Tibial artery (tissue), 4 donors: ENCODE data around the gene MCC.

ENCODE experiments used
- DNase-seq, 2 donors: peaks; one replicate each; pipeline ENCODE4 v3.0.0-alpha.2; 2019
- H3K27ac ChIP-seq, 2 donors: fragments of 200-600 bp; sonication (generic) in 1 of 2; 1 replicate in 1 of 2; 2 replicates in 1 of 2; pipeline ENCODE4 v1.5.1; 2018 to 2019; ENCODE audit warnings: mild to moderate bottlenecking in 1 of 2
- H3K27me3 ChIP-seq, 2 donors: fragments of 200-600 bp; sonication (generic) in 1 of 2; one replicate each; pipeline versions ENCODE4 v1.5.1 to v1.6.0; 2016 to 2019
- H3K36me3 ChIP-seq, 3 donors: fragments of 200-600 bp; sonication (generic) in 2 of 3; one replicate each; pipeline ENCODE4 v1.5.1; 2016 to 2019; ENCODE audit warnings: mild to moderate bottlenecking in 2 of 3
- H3K4me1 ChIP-seq, 4 donors: fragments of 200-600 bp; sonication (generic) in 2 of 4; 1 replicate in 3 of 4; 2 replicates in 1 of 4; pipeline ENCODE4 v1.5.1; 2016 to 2019
- H3K4me3 ChIP-seq, 2 donors: fragments of 200-600 bp; sonication (generic) in 1 of 2; 1 replicate in 1 of 2; 2 replicates in 1 of 2; pipeline ENCODE4 v1.5.1; 2018 to 2019; ENCODE audit warnings: mild to moderate bottlenecking in 2 of 2
- H3K9me3 ChIP-seq, 3 donors: fragments of 200-600 bp; sonication (generic) in 1 of 3; one replicate each; pipeline ENCODE4 v1.5.1; 2016 to 2019
- CTCF ChIP-seq, 2 experiments: fragments of 200-600 bp in 1 of 2; fragments of 450-650 bp in 1 of 2; IDR thresholded peaks; one replicate each; pipeline ENCODE4 v1.5.1; 2017 to 2019; ENCODE audit warnings: antibody characterized with exemption in 2 of 2, mild to moderate bottlenecking in 1 of 2, moderate library complexity in 1 of 2
- intact Hi-C: fragments of 100-400 bp; cut with DNase I; formaldehyde crosslinking; loops from one replicate; pipeline ENCODE4 v1.15.0; 2023; ENCODE audit warnings: low total_unique reads

The MCC gene

GRCh38 chr5:113271745-113272454, 216.4 kb downstream of the MCC start:
- Histone ChIP-seq H3K9me3 (no peaks in the 10 kb centered on the region), H3K4me1 (peaks cover 0 to 2% (median 0%) of the 10 kb centered on the region in 4 donors), H3K27me3 (no peaks in the 10 kb centered on the region), H3K4me3 (no peak overlapping the region), H3K36me3 (no peaks in the 10 kb centered on the region), H3K27ac (no peak overlapping the region)
- intact Hi-C loops: no loop called here
- DNase-seq: no peak
- no peak for TF ChIP-seq CTCF (IDR thresholded peaks at IDR 0.05)

GRCh38 chr5:113271015-113271414, 217.2 kb downstream of the MCC start:
- intact Hi-C loops: no loop called here
- Histone ChIP-seq H3K9me3 (no peaks in the 10 kb centered on the region), H3K4me1 (peaks cover 0 to 4% (median 0%) of the 10 kb centered on the region in 4 donors), H3K27me3 (no peaks in the 10 kb centered on the region), H3K4me3 (no peak overlapping the region), H3K36me3 (no peaks in the 10 kb centered on the region), H3K27ac (no peak overlapping the region)
- TF ChIP-seq CTCF (IDR thresholded peaks at IDR 0.05): no peak
- DNase-seq: no peak

GRCh38 chr5:113270086-113270485, 218.2 kb downstream of the MCC start:
- no peak for TF ChIP-seq CTCF (IDR thresholded peaks at IDR 0.05)
- no peak for DNase-seq
- intact Hi-C loops: no loop called here
- H3K4me1 ChIP-seq: peaks cover 0 to 4% (median 0%) of the 10 kb centered on the region in 4 donors
- no peaks in the 10 kb centered on the region for H3K9me3 ChIP-seq
- H3K4me3 ChIP-seq: no peak overlapping the region
- H3K27ac ChIP-seq: no peak overlapping the region
- H3K36me3 ChIP-seq: no peaks in the 10 kb centered on the region
- H3K27me3 ChIP-seq: no peaks in the 10 kb centered on the region

- Histone ChIP-seq H3K36me3 (no peaks in the 10 kb centered on the region), H3K27ac (no peak overlapping the region), H3K4me3 (no peak overlapping the region), H3K9me3 (no peaks in the 10 kb centered on the region), H3K27me3 (no peaks in the 10 kb centered on the region), H3K4me1 (peaks cover 0 to 4% (median 0%) of the 10 kb centered on the region in 4 donors)
- intact Hi-C loops: no loop called here
- no peak for TF ChIP-seq CTCF (IDR thresholded peaks at IDR 0.05)
- no peak for DNase-seq
These were observed 218.9 kb downstream of the MCC start for GRCh38 chr5:113269023-113269997.

- no peaks in the 10 kb centered on the region for H3K36me3 ChIP-seq
- no peaks in the 10 kb centered on the region for H3K9me3 ChIP-seq
- H3K27ac ChIP-seq: no peak overlapping the region
- H3K27me3 ChIP-seq: no peaks in the 10 kb centered on the region
- H3K4me3 ChIP-seq: no peak overlapping the region
- H3K4me1 ChIP-seq: peaks cover 0 to 4% (median 0%) of the 10 kb centered on the region in 4 donors
- no peak for DNase-seq
- intact Hi-C loops: no loop called here
- TF ChIP-seq CTCF (IDR thresholded peaks at IDR 0.05): no peak
These were observed 220.0 kb downstream of the MCC start for GRCh38 chr5:113268232-113268631.
